HCT116 (cell line): ENCODE results near the gene DBNL.
"Not testable (repeated sequence)": the region's sequence is repeated elsewhere in the genome, so short reads cannot be mapped to it uniquely, and the experiment has no call there.

Experiments
- CTCF ChIP-seq, 3 experiments: fragments of 200-600 bp in 1 of 3; sonication (generic) in 1 of 3; IDR thresholded peaks in 2 of 3; conservative IDR thresholded peaks in 1 of 3; 2 replicates each; pipeline ENCODE4 v1.5.1; 2012 to 2017; ENCODE audit warnings: low read depth in 2 of 3, low read length in 2 of 3, antibody characterized with exemption in 1 of 3, borderline replicate concordance in 1 of 3, control low read depth in 1 of 3, mild to moderate bottlenecking in 1 of 3, mixed read lengths in 1 of 3, mixed run types in 1 of 3, moderate library complexity in 1 of 3; ENCODE audit not compliant: insufficient read depth in 1 of 3
- EZH2 ChIP-seq: fragments of 200-600 bp; sonication (generic); IDR thresholded peaks from 2 replicates; pipeline ENCODE4 v1.6.1; 2017; ENCODE audit warnings: antibody characterized with exemption, mixed run types
- JUND ChIP-seq: IDR thresholded peaks from 2 replicates; pipeline ENCODE4 v1.6.1; 2012
- POLR2A ChIP-seq: IDR thresholded peaks from 2 replicates; pipeline ENCODE4 v1.7.0; 2011; ENCODE audit warnings: borderline replicate concordance; ENCODE audit not compliant: insufficient read depth, insufficient read length; ENCODE audit errors: extremely low read depth
- RAD21 ChIP-seq: IDR thresholded peaks from 2 replicates; pipeline ENCODE4 v1.6.1; 2012; ENCODE audit warnings: low read depth, mild to moderate bottlenecking
- REST ChIP-seq: IDR thresholded peaks from 2 replicates; pipeline ENCODE4 v1.6.1; 2012; ENCODE audit warnings: low read depth
- SP1 ChIP-seq: IDR thresholded peaks from 2 replicates; pipeline ENCODE4 v1.6.1; 2012; ENCODE audit warnings: low read depth
- TCF7L2 ChIP-seq: IDR thresholded peaks from 2 replicates; pipeline ENCODE4 v1.7.0; 2011; ENCODE audit warnings: borderline replicate concordance, inconsistent platforms; ENCODE audit not compliant: insufficient read depth, insufficient read length; ENCODE audit errors: extremely low read depth
- ZNF274 ChIP-seq: fragments of 200-500 bp; sonication (Bioruptor generic); IDR thresholded peaks from 2 replicates; pipeline ENCODE4 v1.6.1; 2014; ENCODE audit warnings: mild to moderate bottlenecking, low read depth, low read length, inconsistent platforms

DNA sequence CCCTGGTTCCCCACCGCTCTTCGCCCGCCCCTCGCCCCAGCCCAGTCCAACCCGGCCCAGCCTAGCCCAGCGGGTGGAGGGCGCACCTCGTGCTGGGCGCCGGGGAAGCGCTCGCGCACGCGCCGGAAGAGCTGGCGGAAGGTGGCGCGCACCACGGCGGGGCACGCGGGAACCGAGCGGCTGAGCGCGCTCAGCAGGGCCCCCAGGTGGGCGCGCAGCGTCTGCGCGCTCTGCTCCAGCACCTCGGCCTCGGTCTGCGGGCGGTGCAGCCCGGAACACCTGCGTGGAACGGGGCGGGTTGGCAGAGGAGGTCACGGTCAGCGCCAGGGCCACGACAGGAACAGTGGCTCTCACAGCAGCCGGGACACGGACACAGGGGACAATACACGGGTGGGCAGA, 4.0 kb upstream of the DBNL start:
- TF ChIP-seq ZNF274; CTCF (IDR thresholded peaks at IDR 0.05 in 2 of 3, conservative IDR thresholded peaks at IDR 0.05 in 1 of 3; ENCODE audit: borderline replicate concordance in 1 of 3, insufficient read depth in 1 of 3, low read depth in 2 of 3, low read length in 2 of 3); EZH2; SP1; JUND; TCF7L2; RAD21; REST; POLR2A: not testable (repeated sequence)
